ENCODE results near the gene SEPTIN5.
"Not testable (repeated sequence)": the region's sequence is repeated elsewhere in the genome, so short reads cannot be mapped to it uniquely, and the experiment has no call there.

SEPTIN5 gene

GRCh38 chr22:19680287-19680881, 33.9 kb upstream of the SEPTIN5 start:
- in situ Hi-C loops (cut with HindIII; ENCODE audit: low sequenced_read_pairs) = no loop called here

GRCh38 chr22:19680911-19681862, 33.1 kb upstream of the SEPTIN5 start:
- in situ Hi-C loops (cut with HindIII; ENCODE audit: low sequenced_read_pairs) = no loop called here

DNA sequence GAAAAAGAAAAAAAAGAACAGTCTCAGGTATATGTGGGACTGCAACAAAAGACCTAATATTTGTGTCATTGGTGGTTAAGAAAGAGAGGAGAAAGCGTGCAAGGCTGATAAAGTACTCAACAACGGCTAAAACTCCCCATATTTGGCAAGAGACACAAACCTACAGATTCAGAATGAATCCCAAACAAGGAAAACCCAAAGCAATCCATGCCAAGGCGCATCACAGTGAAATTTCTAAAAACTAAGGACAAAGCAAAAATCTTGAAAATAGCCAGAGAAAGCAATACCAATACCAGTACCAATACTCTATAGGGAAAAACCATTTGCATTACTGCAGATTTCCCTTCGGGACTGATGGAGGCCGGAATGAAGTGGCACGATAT, 32.4 kb upstream of the SEPTIN5 start:
- in situ Hi-C loops (cut with HindIII; ENCODE audit: low sequenced_read_pairs) = no loop called here

- in situ Hi-C loops (cut with HindIII; ENCODE audit: low sequenced_read_pairs) = no loop called here
These were observed 27.4 kb upstream of the SEPTIN5 start for GRCh38 chr22:19686946-19687345.

DNA sequence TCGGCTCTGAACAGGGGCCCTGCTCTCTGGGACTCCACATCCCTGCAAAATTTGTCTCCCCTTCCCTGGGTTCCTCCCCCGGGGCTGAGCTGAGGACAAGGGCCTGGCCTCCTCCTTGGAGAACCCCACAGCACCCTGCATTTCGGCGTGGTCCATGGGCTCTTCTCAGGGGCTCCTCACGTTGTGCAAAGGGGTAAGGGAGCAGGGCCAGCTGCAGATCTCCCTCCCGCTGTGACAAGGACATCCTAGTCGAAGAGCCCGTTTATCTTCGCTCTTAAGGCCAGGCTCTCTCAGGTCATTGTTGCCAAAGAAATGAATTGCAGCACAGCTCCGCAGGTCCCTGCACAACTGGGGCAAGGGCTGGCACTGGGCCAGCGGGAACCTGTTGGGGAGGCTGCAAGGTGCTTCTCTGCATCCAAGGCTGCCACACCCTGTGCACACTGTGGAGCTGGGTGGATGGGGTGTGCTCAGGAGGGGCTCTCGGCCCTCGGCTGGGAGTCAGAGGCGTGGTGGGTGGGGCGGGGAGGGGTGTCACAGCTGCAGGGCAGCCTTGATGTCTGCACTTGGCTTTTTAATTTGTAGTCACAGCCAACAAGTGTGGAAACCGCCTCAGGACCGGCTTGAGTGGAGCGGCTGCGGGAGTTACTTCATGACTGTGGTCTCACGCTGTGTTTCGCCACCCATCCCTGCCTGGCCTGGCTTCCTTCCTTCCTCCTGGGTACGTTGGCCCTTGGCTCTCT, 26.6 kb upstream of the SEPTIN5 start:
- in situ Hi-C loops (cut with HindIII; ENCODE audit: low sequenced_read_pairs) = no loop called here

GRCh38 chr22:19688301-19689290, 25.7 kb upstream of the SEPTIN5 start:
- in situ Hi-C loops (cut with HindIII; ENCODE audit: low sequenced_read_pairs) = no loop called here

DNA sequence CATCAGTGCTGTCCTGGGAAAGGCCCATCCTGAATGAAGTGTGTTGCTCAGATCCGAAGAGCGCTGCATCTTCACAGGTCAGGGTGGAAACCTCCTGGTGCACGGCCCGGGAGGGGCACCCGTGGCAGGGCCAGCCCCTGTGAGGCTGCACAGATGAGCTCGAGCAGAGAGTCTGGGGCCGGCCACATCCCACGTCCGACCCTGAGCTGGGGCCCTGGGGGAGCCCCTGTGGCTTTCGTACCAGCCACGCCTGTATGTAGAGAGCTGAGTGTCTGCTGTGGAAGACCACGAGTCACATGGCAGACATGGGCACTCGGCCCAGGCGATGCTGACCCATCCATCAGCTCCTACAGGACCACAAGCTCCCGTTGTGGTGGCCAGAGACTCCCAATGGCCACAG, 24.9 kb upstream of the SEPTIN5 start:
- in situ Hi-C loops (cut with HindIII; ENCODE audit: low sequenced_read_pairs) = no loop called here

GRCh38 chr22:19691007-19691720, 23.1 kb upstream of the SEPTIN5 start:
- in situ Hi-C loops (cut with HindIII; ENCODE audit: low sequenced_read_pairs) = no loop called here

- in situ Hi-C loops (cut with HindIII; ENCODE audit: low sequenced_read_pairs) = no loop called here
These were observed 22.5 kb upstream of the SEPTIN5 start for GRCh38 chr22:19691721-19692341.

DNA sequence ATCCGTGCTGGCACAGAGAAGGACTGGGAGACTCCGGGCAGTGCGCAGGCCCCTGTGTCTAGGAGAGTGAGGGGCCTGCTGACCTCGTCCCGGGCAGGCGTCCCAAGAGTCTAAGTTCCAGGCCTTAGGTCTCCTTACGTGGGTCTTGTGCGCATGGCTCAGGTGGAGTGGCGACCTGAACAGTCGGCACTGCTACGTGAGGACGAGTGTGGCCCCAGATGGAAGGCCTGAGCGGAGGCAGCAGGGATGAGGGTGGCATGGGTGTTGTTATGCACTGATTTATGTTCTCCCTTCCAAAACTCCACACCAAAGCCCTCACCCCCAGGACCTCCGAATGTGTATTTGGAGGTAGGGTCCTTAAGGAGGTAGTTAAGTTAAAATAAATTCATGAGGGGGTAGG, 20.7 kb upstream of the SEPTIN5 start:
- in situ Hi-C loops (cut with HindIII; ENCODE audit: low sequenced_read_pairs) = no loop called here

DNA sequence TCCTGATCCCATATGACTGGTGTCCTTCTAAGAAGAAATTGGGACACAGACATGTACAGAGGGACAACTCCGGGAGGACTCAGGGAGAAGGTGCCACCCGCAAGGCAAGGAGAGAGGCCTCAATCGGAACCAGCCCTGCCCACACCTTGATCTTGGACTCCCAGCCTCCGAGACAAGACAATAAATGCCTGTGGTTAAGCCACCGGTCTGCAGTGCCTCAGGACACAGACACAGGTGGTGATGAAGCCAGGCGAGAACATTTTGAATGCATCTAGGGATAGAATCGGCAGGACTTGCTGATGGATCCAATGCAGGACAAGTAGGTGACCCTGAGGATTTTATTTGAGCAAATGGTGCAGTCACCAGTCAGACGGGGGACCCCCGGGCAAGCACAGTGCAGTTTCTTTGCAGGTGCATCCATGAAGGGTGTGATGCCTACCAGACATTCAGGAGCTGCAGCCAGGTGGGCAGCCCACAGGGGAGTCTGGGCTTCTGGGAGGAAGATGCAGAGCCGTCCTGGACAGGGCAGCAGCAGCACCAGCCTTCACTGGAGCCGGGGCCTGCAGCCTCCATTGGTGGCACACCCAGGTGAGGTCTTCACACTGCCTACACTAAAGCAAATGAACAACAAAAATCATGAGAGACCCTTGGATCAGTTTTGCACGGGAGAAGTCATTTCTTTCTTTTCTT, 20.2 kb upstream of the SEPTIN5 start:
- in situ Hi-C loops (cut with HindIII; ENCODE audit: low sequenced_read_pairs) = no loop called here

DNA sequence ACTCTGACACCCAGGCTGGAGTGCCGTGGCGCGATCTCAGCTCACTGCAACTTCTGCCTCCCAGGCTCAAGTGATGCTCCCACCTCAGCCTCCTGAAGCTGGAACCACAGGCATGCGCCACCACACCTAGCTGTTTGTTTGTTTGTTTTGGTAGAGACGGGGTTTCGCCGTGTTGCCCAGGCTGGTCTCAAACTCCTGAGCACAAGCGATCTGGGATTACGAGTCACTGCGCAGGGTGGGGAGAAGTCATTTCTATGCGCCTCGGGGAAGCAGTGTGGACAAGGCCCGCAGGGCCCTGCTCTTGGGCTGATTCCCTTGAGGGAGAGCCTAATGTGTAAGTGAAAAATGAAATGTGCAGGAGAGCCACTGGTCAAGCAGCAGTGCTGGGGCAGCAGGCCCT, 19.6 kb upstream of the SEPTIN5 start:
- in situ Hi-C loops (cut with HindIII; ENCODE audit: low sequenced_read_pairs) = no loop called here

DNA sequence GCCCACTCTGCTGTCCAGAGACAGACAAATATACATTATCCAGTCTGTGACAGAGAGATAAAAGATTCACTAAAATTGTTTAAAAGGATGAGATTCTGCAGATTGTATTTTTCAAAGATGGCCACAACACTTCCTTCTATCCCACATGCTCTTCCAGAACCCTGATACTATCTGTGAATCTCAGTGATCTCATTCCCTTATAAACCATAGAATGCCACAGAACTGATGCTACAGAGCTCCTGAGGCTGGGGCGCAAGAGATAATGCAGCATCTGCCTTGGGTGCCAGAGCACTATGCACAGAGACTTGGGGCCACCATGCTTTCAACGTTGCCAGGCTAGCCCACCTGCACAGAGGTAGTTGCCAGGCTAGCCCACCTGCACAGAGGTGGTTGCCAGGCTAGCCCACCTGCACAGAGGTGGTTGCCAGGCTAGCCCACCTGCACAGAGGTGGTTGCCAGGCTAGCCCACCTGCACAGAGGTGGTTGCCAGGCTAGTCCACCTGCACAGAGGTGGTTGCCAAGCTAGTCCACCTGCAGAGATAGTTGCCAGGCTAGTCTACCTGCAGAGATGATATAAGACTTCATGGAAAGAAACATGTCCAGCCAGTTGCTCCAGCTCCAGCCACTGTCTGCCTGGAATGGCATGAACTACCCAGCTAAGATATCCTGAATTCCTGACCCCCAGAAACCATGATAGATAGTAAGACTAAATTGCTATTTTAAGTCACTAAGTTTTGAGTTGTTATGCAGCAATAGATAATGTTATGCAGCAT, 17.6 kb upstream of the SEPTIN5 start:
- in situ Hi-C loops (cut with HindIII; ENCODE audit: low sequenced_read_pairs) = no loop called here

- in situ Hi-C loops (cut with HindIII; ENCODE audit: low sequenced_read_pairs) = not testable (repeated sequence)
These were observed 16.4 kb upstream of the SEPTIN5 start for GRCh38 chr22:19697871-19698270.

DNA sequence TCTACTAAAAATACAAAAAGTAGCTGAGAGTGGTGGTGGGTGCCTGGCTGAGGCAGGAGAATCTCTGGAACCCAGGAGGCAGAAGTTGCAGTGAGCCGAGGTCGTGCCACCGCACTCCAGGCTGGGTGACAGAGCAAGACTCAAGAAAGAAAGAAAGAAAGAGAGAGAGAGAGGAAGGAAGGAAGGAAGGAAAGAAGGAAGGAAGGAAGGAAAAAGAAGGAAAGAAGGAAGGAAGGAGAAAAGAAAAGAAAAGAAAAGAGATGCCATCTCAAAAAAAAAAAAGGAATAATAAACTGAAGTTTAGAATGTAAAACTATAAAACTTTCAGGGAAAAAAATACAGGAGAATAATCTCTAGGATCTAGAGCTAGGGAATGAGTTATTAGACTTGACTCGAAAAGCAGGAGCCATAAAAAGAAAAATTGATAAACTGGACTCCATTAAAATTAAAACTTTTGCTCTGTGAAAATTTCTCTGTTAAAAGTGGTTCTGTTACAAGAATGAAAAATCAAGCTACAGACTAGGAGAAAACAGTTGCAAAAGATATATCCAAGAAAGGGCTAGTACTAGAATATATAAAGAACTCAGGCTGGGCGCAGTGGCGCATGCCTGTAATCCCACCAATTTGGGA, 13.4 kb upstream of the SEPTIN5 start:
- in situ Hi-C loops (cut with HindIII; ENCODE audit: low sequenced_read_pairs) = loop anchor here (5.0 kb wide), 1 partner anchor 71 kb away; no protein-coding TSS in a partner anchor

GRCh38 chr22:19701420-19702145, 12.7 kb upstream of the SEPTIN5 start:
- in situ Hi-C loops (cut with HindIII; ENCODE audit: low sequenced_read_pairs) = loop anchor here (5.0 kb wide), 1 partner anchor 71 kb away; no protein-coding TSS in a partner anchor

DNA sequence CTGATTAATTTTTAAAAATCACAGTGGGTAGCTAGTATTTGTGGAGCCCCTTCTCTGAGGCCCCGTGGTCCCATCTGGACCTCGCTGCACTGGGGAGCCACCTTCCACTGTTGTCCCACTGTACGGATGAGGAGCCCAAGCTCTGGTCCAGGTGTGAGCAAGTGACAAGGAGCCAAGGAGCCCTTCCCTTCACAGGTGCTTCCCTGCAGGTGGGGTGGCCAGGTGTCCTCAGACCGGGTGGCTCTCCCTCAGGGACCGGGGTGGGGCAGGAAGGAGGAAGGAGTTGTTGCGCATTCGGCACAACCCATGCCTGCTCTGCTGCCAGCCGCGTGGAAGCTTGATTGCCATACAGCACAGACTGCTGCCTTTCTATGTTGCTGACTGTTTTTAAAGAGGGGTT, 10.4 kb upstream of the SEPTIN5 start:
- in situ Hi-C loops (cut with HindIII; ENCODE audit: low sequenced_read_pairs) = loop anchor here (5.0 kb wide), 1 partner anchor 68 kb away; no protein-coding TSS in a partner anchor
